Measurements from ENCODE around the gene HLX.

DNA sequence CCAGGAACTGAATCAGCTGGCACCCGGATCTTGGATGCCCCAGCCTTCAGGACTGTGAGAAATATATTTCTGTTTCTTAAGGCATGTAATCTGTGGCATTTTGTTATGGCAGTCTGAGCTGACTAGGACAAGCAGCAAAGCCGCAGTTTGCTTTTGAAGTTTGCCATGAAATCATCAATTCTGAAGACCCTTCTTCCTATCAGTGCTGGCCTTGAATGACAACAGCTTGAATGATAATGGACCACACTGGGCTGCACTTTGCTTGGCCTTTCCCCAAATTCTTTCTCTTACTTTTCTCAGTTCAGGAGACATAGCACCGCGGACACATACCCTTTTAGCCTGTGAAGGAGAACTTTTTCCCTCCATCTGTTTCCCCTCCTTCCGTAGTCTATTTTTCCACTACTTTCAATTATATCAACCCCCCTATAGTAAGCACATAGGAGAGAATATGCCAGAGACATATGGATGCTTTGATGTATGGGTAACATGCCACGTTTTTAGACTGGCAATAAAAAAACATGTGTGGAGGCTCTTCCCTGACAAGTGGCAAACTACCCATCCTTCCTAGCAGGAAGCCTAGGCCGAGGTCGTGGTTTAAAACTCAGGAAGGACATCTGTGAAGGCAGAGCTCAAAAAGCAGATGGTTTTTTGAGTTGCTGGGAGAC is 42.9 kb downstream of the HLX start:
- TF ChIP-seq EZH2 (IDR thresholded peaks at IDR 0.05; ENCODE audit: low read length, missing control alignments): no peak
- TF ChIP-seq, protein P1, sequence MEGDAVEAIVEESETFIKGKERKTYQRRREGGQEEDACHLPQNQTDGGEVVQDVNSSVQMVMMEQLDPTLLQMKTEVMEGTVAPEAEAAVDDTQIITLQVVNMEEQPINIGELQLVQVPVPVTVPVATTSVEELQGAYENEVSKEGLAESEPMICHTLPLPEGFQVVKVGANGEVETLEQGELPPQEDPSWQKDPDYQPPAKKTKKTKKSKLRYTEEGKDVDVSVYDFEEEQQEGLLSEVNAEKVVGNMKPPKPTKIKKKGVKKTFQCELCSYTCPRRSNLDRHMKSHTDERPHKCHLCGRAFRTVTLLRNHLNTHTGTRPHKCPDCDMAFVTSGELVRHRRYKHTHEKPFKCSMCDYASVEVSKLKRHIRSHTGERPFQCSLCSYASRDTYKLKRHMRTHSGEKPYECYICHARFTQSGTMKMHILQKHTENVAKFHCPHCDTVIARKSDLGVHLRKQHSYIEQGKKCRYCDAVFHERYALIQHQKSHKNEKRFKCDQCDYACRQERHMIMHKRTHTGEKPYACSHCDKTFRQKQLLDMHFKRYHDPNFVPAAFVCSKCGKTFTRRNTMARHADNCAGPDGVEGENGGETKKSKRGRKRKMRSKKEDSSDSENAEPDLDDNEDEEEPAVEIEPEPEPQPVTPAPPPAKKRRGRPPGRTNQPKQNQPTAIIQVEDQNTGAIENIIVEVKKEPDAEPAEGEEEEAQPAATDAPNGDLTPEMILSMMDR (conservative IDR thresholded peaks at IDR 0.05 in 1 of 2, IDR thresholded peaks at IDR 0.05 in 1 of 2; ENCODE audit: low read depth in 1 of 2, low read length in 2 of 2): no peak
